Placental epithelial cell (primary cell): ENCODE results near the gene TMEM219. TPM values are rescaled to one million over a fixed set of nuclear protein-coding genes. Genes with fewer than 3 reads are reported as not detected.

Experiments used
- total RNA-seq: library from RNA; depleted of rRNA; stranded (reverse); fragments of >200 nt; gene quantifications from 2 replicates; pipeline ENCODE4 v1.2.3, GENCODE V29; 2012

The TMEM219 gene, protein sequence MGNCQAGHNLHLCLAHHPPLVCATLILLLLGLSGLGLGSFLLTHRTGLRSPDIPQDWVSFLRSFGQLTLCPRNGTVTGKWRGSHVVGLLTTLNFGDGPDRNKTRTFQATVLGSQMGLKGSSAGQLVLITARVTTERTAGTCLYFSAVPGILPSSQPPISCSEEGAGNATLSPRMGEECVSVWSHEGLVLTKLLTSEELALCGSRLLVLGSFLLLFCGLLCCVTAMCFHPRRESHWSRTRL
- total RNA-seq, result 65.6 and 66.7 TPM in 2 replicates

DNA sequence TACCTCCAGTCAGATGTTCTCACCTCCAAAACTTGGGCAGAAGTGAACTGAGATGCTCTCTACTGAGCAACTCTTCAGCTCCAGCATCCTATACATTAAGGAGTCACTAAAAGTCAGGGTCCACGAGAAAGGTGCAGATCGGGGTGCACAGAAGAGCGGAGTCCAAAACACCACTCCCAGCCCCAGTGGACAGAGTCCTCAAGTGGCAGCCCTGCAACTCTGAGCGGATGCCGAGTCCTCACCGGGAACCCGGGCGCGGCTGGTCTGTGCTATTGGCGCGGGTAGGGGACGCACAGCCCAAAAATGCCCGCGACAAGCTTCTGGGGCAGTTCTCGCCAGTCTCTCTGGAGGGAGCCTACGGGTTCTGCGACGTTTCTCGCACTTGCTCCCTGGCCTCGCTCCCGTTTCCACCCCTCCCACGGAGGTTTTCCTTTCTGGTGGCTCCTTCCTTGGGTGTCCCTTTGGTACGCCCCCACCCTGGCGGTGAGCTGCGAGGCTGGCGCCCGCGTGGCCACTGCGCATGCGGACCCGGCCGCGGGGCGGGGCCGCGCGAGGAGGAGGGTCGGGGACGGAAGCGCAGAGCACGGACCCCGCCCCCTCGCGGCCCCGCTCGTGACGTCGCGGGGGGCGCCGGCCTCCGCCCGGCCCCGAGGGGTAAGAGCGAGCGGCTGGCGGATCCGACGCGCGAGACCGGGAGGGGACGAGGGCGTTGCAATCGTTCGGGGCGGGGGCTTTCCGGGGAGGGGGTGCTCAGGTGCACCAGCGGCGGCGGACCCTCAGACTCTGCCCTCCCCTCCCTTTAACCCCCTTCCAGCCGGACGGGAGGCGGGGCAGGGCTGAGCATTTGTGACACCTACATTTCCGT lies at the start of gene TMEM219:
Gene TMEM219, plus strand, starts transcription at position 601 of the 865 bp plus-strand sequence. CDS start 1,065 bp downstream, outside the sequence.

DNA sequence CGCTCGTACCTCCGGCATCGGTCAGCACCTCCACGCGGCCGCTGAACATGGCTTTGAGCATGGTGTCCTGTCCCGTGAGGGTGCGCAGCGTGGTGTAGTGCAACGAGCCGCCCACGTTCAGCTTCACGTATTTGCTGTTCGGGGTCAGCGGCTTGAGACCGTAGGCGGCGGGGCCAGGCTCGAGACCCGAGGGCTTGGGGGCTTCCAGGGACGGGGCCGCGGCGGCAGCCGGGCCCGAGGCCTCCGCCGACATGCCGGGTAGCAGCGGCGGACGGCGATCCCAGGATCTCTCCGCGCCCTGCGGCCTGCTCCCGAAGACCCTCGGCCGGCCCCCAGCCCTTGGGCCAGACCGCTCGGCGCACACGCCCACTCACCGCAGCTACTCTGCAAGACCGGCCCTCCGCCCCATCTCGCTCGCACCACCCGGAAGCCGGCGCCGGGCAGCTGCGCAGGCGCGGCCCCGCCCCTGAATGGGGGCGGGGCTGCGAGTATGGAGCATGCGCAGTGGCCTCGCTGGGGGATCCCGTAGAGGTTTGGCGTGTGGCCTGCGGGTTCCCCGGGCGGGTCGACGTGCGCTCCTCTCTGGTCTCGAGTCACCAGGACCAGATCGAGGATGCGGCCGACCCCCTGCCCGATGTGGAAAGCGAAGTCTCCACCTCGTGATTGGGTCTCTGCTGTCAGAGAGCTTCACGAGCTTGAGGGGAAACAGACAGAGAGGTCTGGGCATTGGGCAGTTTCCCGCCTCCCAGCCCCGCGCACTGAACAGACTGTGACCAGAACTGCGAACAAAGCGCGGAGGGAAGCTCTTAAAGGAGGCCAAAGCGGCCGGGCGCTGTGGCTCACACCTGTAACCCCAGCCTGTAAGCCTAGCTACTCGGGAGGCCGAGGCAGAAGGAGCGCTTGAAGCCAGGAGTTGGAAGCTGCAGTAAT lies 35.8 kb upstream of the TMEM219 start, which contains the start of gene KCTD13:
Gene KCTD13, minus strand, starts transcription at position 446 of the 930 bp plus-strand sequence. Its CDS starts 193 bp downstream, at position 253.

DNA sequence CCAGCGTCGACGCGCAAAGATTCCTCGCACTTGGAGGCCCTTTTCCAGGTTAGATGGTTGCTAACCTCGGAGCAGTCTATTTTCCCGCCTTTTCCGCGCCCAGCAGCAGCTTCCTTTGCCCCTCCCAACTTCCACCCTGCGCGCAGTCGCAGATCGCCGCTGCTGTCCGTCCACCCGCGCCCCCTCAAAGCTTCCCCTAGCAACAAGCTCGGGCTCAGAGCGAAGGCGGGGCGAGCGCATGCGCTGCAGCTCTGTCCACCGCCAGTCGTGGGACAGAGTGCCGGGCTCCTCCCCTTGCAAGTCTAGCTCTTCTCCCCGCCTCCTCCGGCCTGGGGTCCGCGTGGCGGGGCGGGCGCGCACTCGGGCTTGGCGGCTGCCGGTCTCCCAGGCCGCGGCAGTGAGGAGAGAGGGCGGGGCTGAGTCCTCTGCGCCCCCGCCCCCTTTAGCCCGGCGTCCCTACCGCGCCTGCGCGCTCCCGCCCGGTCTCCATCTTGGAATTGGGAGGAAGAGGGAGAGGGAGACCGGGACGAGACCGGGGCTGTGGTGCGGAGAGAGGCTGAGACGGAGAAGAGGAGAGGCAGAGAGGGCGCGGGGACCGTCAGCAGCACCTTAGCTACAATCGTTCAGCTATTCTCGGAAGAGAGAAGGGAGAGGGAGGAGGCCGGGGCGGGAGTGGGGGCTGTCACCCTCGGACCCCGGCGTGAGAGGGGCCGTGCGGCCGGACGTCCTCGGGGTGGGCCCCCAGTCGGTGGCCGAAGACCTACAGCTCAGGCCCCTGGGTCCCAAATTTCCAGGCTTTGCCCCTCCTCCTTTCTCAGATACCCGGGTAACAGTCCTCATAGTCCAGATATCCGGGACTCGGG lies 11.7 kb downstream of the TMEM219 start, which contains the start of gene TAOK2:
Gene TAOK2, plus strand, starts transcription at position 485 of the 863 bp plus-strand sequence. CDS start 3,905 bp downstream, outside the sequence.

DNA sequence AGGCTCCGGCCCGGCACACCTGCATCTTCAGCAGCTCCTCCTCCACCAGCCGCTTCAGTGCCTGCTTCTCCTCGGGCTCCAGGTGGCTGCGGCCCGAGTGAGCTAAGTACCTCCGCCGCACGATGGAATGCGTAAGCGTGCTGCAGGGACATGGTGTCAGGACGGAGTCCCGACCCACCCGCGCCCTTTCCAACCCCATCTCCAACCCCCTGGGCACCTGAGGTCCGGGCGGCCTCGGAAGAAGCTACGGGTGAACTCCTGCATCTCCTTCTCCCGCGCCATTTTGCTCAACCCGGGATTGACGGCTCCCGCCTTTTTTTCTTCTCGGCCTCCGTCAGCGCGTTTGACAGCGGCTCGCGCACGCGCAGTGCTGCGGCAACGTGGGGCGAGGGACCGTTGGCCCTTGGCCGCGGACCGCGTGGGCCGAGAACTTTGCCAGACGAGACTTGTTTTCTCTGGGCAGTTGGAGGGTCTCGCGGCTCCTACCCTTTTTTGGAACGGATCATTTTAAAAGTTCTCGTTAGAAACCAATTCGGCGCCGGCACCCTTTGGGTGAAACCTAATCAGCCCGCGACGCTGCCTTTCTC lies 33.5 kb downstream of the TMEM219 start, which contains the start of gene HIRIP3:
Gene HIRIP3, minus strand, starts transcription at position 294 of the 587 bp plus-strand sequence. Its CDS starts 12 bp downstream, at position 282.

DNA sequence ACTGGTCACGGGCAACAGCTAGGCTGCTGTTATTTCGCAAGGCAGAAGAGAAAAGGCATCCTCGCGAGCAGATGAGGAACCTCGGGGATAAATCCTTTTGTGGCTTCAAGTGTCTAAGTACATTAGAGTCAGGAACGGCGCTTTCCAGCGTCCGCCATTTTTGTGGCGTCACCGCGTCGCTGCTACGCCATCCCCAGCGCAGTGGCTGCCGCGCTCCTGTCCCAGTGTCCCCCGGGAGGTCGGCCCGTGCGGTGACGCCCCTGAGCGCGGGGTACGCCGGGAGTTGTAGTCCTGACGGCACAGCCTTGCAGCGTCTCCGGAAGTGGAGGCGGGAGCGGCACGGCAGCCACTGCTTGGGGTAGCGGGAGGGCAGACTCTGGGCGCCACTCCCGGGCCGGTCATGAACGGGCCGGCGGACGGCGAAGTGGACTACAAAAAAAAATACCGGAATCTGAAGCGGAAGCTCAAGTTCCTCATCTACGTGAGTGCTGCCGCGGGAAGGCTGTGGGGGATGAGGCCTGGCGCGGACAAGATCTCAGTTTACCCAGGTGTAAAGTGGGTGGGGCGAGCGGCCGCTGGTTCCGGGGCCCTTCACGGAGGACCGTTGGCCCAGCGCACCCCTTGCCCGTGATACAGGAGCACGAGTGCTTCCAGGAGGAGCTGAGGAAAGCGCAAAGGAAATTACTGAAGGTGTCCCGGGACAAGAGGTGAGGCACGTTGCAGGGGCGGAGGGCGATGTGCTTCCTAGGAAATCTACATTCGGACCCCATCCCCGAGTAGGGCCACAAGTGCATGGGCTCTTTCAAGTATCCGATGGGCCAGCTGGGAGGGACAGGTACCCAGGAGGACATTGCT lies 34.3 kb downstream of the TMEM219 start, which contains the start of gene INO80E:
Gene INO80E, plus strand, starts transcription at position 331 of the 855 bp plus-strand sequence. Its CDS starts 70 bp downstream, at position 401.

DNA sequence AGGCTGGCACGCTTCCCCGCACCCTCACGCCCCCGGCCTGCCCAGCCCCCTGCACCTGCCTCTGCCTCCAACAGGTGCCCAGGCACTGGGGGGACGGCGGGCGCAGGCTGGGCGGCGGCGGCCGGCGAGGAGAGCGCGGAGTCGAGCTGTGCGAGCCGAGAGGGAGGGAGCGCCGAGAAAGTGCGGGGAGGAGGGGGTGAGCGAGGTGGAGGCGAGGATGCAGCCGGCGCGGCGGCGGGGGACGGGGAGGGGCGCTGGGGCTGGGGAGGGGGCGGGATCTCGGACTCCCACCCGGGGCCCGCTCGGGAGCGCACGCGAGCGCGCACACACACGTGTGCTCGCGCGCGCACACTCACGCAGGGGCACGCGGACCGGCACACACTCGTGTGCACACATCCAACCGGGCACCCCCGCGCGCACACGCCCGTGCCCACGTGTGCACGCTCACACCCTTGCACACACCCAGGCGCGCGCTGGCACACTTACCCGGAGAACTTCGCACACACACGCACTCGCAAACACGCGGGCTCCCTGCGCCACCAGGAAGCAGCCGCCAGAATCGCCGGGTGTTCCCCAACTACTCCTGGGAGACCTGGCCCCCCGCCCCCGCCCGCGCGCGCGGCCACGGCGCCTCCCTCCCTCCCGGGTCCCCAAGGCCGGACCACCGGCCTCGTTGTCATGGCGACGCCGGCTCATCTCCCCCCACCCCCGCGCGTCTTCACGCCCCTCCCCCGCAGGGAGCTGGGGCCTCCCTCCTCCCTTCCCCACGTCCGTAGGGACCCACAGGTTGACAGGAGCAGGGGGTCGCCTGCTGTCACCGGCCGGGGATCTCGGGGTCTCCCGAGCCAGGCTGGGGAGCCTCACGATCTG lies 49.2 kb downstream of the TMEM219 start, which contains the start of gene DOC2A:
Gene DOC2A, minus strand, starts transcription at position 184 of the 870 bp plus-strand sequence. CDS start 805 bp downstream, outside the sequence.

Other genes with a start within 250 kb of the TMEM219 start
- gene C16orf54, start 216.1 kb upstream of the TMEM219 start, total RNA-seq, result not detected in 2 replicates
- 0.33 and 1.2 TPM in 2 replicates for gene ZG16, start 183.8 kb upstream of the TMEM219 start, total RNA-seq
- 40.1 and 81.7 TPM in 2 replicates for gene KIF22, start 171.3 kb upstream of the TMEM219 start, total RNA-seq
- gene MAZ, start 155.6 kb upstream of the TMEM219 start, total RNA-seq, result 411 and 461 TPM in 2 replicates
- gene PRRT2, start 149.9 kb upstream of the TMEM219 start, total RNA-seq, result 1.2 and 13.3 TPM in 2 replicates
- gene PAGR1, start 145.9 kb upstream of the TMEM219 start, total RNA-seq, result 42.0 and 44.8 TPM in 2 replicates
- gene MVP, start 141.6 kb upstream of the TMEM219 start, total RNA-seq, result 38.1 and 71.7 TPM in 2 replicates
- gene CDIPT, start 98.9 kb upstream of the TMEM219 start, total RNA-seq, result 66.7 and 80.3 TPM in 2 replicates
- 1.2 and 2.7 TPM in 2 replicates for gene SEZ6L2, start 62.5 kb upstream of the TMEM219 start, total RNA-seq
- 0.79 TPM in 1 of 2 replicates, not detected in the other for gene ASPHD1, start 61.6 kb upstream of the TMEM219 start, total RNA-seq
- 13.0 and 15.7 TPM in 2 replicates for gene KCTD13, start 35.9 kb upstream of the TMEM219 start, total RNA-seq
- 65.2 and 74.3 TPM in 2 replicates for gene TAOK2, start 11.8 kb downstream of the TMEM219 start, total RNA-seq
- 9.8 and 10.5 TPM in 2 replicates for gene HIRIP3, start 33.5 kb downstream of the TMEM219 start, total RNA-seq
- 34.9 and 52.2 TPM in 2 replicates for gene INO80E, start 34.2 kb downstream of the TMEM219 start, total RNA-seq
- gene DOC2A, start 48.9 kb downstream of the TMEM219 start, total RNA-seq, result not detected in 2 replicates
- not detected in 2 replicates for gene C16orf92, start 61.1 kb downstream of the TMEM219 start, total RNA-seq
- not detected in 2 replicates for gene TLCD3B, start 69.2 kb downstream of the TMEM219 start, total RNA-seq
- gene ALDOA, start 103.7 kb downstream of the TMEM219 start, total RNA-seq, result 572 and 1,018 TPM in 2 replicates
- 273 and 323 TPM in 2 replicates for gene PPP4C, start 113.9 kb downstream of the TMEM219 start, total RNA-seq
- 1.6 and 4.7 TPM in 2 replicates for gene TBX6, start 129.8 kb downstream of the TMEM219 start, total RNA-seq
- 44.5 and 59.7 TPM in 2 replicates for gene YPEL3, start 134.1 kb downstream of the TMEM219 start, total RNA-seq
- gene GDPD3, start 151.5 kb downstream of the TMEM219 start, total RNA-seq, result 1.1 and 2.7 TPM in 2 replicates
- gene MAPK3, start 161.1 kb downstream of the TMEM219 start, total RNA-seq, result 36.5 and 36.7 TPM in 2 replicates
- 5.1 and 5.7 TPM in 2 replicates for gene CORO1A, start 221.5 kb downstream of the TMEM219 start, total RNA-seq
- gene BOLA2B, start 231.6 kb downstream of the TMEM219 start, total RNA-seq, result 42.0 and 117 TPM in 2 replicates
- gene SLX1A, start 231.8 kb downstream of the TMEM219 start, total RNA-seq, result 21.9 and 46.3 TPM in 2 replicates
- gene SULT1A3, start 237.2 kb downstream of the TMEM219 start, total RNA-seq, result 4.1 and 4.7 TPM in 2 replicates